Measurements from ENCODE around the gene P3H1.

DNA sequence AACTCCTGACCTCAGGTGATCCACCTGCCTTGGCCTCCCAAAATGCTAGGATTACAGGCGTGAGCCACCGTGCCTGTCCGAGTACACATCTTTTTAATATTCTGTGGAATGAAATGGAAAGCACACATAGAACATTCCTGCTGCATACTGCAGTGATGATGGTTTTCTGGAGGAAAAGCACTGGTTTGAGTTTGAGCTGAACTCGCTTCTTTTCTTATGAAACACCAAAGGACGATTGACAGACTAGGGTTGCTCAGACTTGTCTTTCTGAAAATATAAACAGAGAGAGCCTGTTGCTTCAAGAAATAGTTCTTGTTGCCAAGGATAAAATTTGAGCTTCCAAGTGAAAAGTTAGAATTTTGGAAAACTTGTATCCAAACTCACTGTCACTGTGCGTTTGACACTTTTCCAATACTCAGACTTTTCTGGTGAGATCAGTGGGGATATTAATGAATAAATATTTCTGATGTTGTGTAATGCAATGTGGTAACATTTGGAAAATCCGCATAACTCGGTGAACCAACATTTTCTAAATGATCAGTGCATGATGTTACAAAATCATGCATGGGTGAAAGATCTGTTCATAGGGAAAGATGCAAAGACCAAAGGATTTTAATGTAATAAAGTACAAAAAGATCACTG, 35.1 kb upstream of the P3H1 start:
- TF ChIP-seq, protein P1, sequence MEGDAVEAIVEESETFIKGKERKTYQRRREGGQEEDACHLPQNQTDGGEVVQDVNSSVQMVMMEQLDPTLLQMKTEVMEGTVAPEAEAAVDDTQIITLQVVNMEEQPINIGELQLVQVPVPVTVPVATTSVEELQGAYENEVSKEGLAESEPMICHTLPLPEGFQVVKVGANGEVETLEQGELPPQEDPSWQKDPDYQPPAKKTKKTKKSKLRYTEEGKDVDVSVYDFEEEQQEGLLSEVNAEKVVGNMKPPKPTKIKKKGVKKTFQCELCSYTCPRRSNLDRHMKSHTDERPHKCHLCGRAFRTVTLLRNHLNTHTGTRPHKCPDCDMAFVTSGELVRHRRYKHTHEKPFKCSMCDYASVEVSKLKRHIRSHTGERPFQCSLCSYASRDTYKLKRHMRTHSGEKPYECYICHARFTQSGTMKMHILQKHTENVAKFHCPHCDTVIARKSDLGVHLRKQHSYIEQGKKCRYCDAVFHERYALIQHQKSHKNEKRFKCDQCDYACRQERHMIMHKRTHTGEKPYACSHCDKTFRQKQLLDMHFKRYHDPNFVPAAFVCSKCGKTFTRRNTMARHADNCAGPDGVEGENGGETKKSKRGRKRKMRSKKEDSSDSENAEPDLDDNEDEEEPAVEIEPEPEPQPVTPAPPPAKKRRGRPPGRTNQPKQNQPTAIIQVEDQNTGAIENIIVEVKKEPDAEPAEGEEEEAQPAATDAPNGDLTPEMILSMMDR (IDR thresholded peaks at IDR 0.05), result no peak
- TF ChIP-seq EZH2 (IDR thresholded peaks at IDR 0.05; ENCODE audit: borderline replicate concordance, insufficient read depth, low read depth, low read length, poor library complexity, severe bottlenecking), result no peak

Data from B cell (primary cell).